SK-N-SH treated with all-trans-retinoic acid at 6 μM for 48 hours (cell line): ENCODE data around the gene ELOVL7.

Experiments used
- ATAC-seq: fragments of 200-7000 bp; cut with Tn5 transposase; 3 replicates; pipeline ENCODE4 v1.9.1; 2020; ENCODE audit warnings: mild to moderate bottlenecking, moderate library complexity
- ARNTL ChIP-seq: fragments of 450-650 bp; formaldehyde crosslinking; IDR thresholded peaks from 2 replicates; pipeline ENCODE4 v1.5.0; 2020; ENCODE audit warnings: low read depth, mild to moderate bottlenecking, moderate library complexity, borderline replicate concordance
- CSRNP3 ChIP-seq: fragments of 250-450 bp; sonication (Bioruptor Pico); IDR thresholded peaks from 2 replicates; pipeline ENCODE4 v1.5.1; 2021; ENCODE audit warnings: mild to moderate bottlenecking, moderate library complexity
- ESRRG ChIP-seq: fragments of 250-450 bp; sonication (Bioruptor Pico); IDR thresholded peaks from 2 replicates; pipeline ENCODE4 v1.6.1; 2021; ENCODE audit warnings: mild to moderate bottlenecking
- GLIS3 ChIP-seq: fragments of 250-450 bp; sonication (Bioruptor Pico); IDR thresholded peaks from 2 replicates; pipeline ENCODE4 v1.5.0; 2020; ENCODE audit warnings: mild to moderate bottlenecking, moderate library complexity
- ISL1 ChIP-seq: fragments of 250-450 bp; sonication (Bioruptor Pico); IDR thresholded peaks from 2 replicates; pipeline ENCODE4 v2.1.2; 2022; ENCODE audit warnings: mild to moderate bottlenecking, moderate library complexity
- OSR1 ChIP-seq: fragments of 250-450 bp; sonication (Bioruptor Pico); IDR thresholded peaks from 2 replicates; pipeline ENCODE4 v1.8.0; 2022; ENCODE audit warnings: moderate library complexity, mild to moderate bottlenecking, inconsistent platforms
- PATZ1 ChIP-seq: fragments of 250-450 bp; sonication (Bioruptor Pico); IDR thresholded peaks from 2 replicates; pipeline ENCODE4 v1.8.0; 2020; ENCODE audit warnings: mild to moderate bottlenecking, moderate library complexity, borderline replicate concordance
- PPARA ChIP-seq: fragments of 250-450 bp; sonication (Bioruptor Pico); IDR thresholded peaks from 2 replicates; pipeline ENCODE4 v1.5.0; 2020; ENCODE audit warnings: mild to moderate bottlenecking, borderline replicate concordance
- RARB ChIP-seq: fragments of 250-450 bp; sonication (Bioruptor Pico); IDR thresholded peaks from 2 replicates; pipeline ENCODE4 v1.8.0; 2021; ENCODE audit warnings: mild to moderate bottlenecking, moderate library complexity
- TCF4 ChIP-seq: fragments of 250-450 bp; sonication (Bioruptor Pico); IDR thresholded peaks from 2 replicates; pipeline ENCODE4 v1.8.0; 2021; ENCODE audit warnings: mild to moderate bottlenecking, moderate library complexity, borderline replicate concordance
- TOX ChIP-seq: fragments of 250-450 bp; sonication (Bioruptor Pico); IDR thresholded peaks from 2 replicates; pipeline ENCODE4 v1.8.0; 2021; ENCODE audit warnings: mild to moderate bottlenecking, moderate library complexity, borderline replicate concordance
- TSHZ2 ChIP-seq: fragments of 250-450 bp; sonication (Bioruptor Pico); IDR thresholded peaks from 2 replicates; pipeline ENCODE4 v1.5.0; 2020; ENCODE audit warnings: mild to moderate bottlenecking, moderate library complexity
- ZFP3 ChIP-seq: fragments of 250-450 bp; sonication (Bioruptor Pico); IDR thresholded peaks from 2 replicates; pipeline ENCODE4 v1.5.0; 2020; ENCODE audit warnings: mild to moderate bottlenecking, moderate library complexity
- ZFP30 ChIP-seq: fragments of 450-650 bp; formaldehyde crosslinking; IDR thresholded peaks from 2 replicates; pipeline ENCODE4 v1.5.0; 2022; ENCODE audit warnings: mild to moderate bottlenecking, moderate library complexity
- ZNF565 ChIP-seq: fragments of 450-650 bp; formaldehyde crosslinking; conservative IDR thresholded peaks from 2 replicates; pipeline ENCODE4 v1.5.0; 2020; ENCODE audit warnings: low read depth, mild to moderate bottlenecking, moderate library complexity
- ZNF70 ChIP-seq: fragments of 450-650 bp; formaldehyde crosslinking; IDR thresholded peaks from 2 replicates; pipeline ENCODE4 v1.5.0; 2020; ENCODE audit warnings: mild to moderate bottlenecking, moderate library complexity
- ZNF8 ChIP-seq: fragments of 450-650 bp; formaldehyde crosslinking; IDR thresholded peaks from 2 replicates; pipeline ENCODE4 v1.5.0; 2020; ENCODE audit warnings: mild to moderate bottlenecking, moderate library complexity
- TF ChIP-seq, protein P1 (sequence below): fragments of 250-450 bp; sonication (Bioruptor Pico); IDR thresholded peaks from 2 replicates; pipeline ENCODE4 v1.5.1; 2020; ENCODE audit warnings: low read depth, mild to moderate bottlenecking, moderate library complexity
- TF ChIP-seq, protein P2 (sequence below): fragments of 250-450 bp; sonication (Bioruptor Pico); IDR thresholded peaks from 2 replicates; pipeline ENCODE4 v1.8.0; 2021; ENCODE audit warnings: low read depth, mild to moderate bottlenecking, moderate library complexity, borderline replicate concordance

ELOVL7 gene

GRCh38 chr5:60754495-60754894, 89.6 kb downstream of the ELOVL7 start:
- ATAC-seq: no peak
- TF ChIP-seq ZNF70 (CRISPR knock-in tag): no peak
- TF ChIP-seq, protein P1, sequence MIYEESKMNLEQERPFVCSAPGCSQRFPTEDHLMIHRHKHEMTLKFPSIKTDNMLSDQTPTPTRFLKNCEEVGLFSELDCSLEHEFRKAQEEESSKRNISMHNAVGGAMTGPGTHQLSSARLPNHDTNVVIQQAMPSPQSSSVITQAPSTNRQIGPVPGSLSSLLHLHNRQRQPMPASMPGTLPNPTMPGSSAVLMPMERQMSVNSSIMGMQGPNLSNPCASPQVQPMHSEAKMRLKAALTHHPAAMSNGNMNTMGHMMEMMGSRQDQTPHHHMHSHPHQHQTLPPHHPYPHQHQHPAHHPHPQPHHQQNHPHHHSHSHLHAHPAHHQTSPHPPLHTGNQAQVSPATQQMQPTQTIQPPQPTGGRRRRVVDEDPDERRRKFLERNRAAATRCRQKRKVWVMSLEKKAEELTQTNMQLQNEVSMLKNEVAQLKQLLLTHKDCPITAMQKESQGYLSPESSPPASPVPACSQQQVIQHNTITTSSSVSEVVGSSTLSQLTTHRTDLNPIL (CRISPR knock-in tag): no peak
- no peak for TF ChIP-seq ARNTL (CRISPR knock-in tag)
- no peak for TF ChIP-seq TSHZ2
- no peak for TF ChIP-seq GLIS3 (CRISPR knock-in tag)
- TF ChIP-seq, protein P2, sequence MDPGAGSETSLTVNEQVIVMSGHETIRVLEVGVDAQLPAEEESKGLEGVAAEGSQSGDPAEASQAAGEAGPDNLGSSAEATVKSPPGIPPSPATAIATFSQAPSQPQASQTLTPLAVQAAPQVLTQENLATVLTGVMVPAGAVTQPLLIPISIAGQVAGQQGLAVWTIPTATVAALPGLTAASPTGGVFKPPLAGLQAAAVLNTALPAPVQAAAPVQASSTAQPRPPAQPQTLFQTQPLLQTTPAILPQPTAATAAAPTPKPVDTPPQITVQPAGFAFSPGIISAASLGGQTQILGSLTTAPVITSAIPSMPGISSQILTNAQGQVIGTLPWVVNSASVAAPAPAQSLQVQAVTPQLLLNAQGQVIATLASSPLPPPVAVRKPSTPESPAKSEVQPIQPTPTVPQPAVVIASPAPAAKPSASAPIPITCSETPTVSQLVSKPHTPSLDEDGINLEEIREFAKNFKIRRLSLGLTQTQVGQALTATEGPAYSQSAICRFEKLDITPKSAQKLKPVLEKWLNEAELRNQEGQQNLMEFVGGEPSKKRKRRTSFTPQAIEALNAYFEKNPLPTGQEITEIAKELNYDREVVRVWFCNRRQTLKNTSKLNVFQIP (CRISPR knock-in tag): no peak
- no peak for TF ChIP-seq ZNF8 (CRISPR knock-in tag)
- no peak for TF ChIP-seq PATZ1 (CRISPR knock-in tag)
- TF ChIP-seq ZFP30 (CRISPR knock-in tag): no peak
- TF ChIP-seq CSRNP3: no peak
- no peak for TF ChIP-seq OSR1 (CRISPR knock-in tag)
- no peak for TF ChIP-seq ZFP3

DNA sequence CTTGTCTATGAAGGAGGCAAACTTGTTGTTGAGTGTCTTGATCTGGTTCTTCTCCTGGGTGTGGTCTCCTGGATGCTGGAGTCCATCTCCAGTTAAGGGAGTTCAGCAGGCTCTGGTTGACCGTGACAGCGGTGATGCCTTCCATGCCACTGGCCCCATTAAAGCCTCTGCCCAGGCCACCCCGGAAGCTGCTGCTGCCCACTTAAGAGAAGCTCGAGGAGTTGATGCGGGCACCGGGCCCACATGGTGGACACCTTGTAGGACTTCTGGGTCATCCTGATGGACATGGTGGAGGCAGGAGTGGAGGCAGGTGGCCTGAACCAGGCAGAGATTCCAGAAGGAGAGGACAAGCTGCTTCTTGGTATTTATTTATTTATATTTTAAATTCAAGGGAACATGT, 99.4 kb downstream of the ELOVL7 start:
- no peak for ATAC-seq
- TF ChIP-seq RARB (CRISPR knock-in tag) (no peak), OSR1 (CRISPR knock-in tag) (no peak), PATZ1 (CRISPR knock-in tag) (no peak), TOX (CRISPR knock-in tag) (no peak), TSHZ2 (no peak), ZNF8 (CRISPR knock-in tag) (no peak), ZFP30 (CRISPR knock-in tag) (no peak), ISL1 (CRISPR knock-in tag) (no peak), ZNF565 (CRISPR knock-in tag) (no peak), ZFP3 (no peak), GLIS3 (CRISPR knock-in tag) (no peak), ESRRG (CRISPR knock-in tag) (no peak), PPARA (CRISPR knock-in tag) (no peak), ARNTL (CRISPR knock-in tag) (no peak), TCF4 (CRISPR knock-in tag) (no peak), CSRNP3 (no peak)
- TF ChIP-seq, protein P2 (CRISPR knock-in tag): no peak
- TF ChIP-seq, protein P1 (CRISPR knock-in tag): no peak
